Stimulated activated CD8-positive, alpha-beta memory T cell treated with anti-CD3 and anti-CD28 coated beads, Interleukin-2, amount 100 ng/mL, for 48 hours (primary cell): ENCODE data around the gene KRT80.

Experiments used
- DNase-seq, 2 donors: peaks; one replicate each; pipeline ENCODE4 v3.0.0-alpha.2; 2020; ENCODE audit warnings: low read depth in 2 of 2

Gene KRT80

DNA sequence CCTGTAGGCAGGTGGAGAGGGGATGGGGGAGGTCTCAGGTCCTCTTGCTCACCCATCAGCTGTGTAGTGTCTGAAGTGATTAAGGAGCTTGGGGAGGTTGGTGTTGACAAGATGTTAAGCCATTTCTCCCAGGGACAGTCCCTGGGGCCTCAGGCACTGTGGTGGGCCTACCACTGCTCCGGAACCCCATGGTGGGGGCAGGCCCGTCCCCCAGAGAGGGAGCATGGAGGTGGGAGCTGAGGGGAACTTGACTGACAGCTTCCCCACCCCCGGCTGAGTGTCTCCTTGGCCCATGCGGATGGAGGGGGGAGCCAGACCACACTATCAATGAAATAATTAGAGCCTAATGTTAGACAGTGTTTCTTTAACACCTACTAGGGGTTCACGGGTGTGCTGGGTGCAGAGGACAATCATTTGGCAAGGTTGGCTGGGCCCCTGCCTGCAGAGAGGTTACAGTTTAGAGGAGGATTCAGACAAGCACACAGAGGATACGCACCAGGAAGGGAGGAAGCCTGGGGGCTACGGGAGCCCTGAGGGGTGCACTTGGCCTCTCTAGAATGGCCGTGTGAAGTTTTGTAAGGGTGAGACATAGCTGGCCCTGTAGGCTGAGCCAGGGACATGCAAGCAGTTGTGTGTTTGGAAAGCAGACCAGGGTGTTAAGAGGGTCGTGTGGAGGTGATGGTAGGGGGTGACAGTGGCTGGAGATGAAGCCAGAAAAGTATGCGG, 19.3 kb upstream of the KRT80 start:
- DNase-seq = no peak

DNA sequence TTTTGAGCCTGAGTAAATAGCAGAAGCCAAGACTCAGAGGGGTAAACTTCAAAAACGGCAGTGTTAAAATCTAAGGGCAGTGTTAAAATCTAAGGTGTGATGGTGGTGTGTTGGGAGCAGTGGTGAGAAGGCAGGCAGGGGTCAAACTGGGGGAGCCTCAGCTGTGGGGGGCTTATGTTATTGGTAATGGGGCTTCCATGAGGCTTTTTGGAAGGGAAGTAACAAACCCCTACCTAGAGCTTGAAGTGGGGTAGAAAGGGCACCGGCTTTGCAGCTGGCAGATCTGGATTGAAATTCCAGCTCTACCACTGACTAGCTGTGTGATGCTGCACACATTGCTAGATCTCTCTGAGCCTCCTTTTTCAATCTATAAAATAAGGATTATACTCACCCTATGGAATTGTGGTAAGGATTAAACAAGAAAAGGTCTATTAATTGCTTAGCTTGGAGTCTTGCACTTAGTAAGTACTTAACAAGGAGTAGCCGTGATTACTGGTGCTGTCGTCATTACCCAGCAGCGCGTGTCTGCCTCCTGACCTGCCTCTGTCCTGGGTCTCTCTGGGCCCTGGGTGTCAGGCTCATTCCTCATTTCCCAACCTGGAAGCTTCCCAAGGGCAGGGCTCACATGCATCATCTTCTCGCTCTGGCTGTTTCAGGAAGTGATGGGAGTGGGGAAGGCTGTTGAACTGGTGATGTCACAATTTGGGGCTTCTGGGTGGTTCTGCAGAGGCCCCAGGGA, 18.5 kb upstream of the KRT80 start:
- DNase-seq = no peak

DNA sequence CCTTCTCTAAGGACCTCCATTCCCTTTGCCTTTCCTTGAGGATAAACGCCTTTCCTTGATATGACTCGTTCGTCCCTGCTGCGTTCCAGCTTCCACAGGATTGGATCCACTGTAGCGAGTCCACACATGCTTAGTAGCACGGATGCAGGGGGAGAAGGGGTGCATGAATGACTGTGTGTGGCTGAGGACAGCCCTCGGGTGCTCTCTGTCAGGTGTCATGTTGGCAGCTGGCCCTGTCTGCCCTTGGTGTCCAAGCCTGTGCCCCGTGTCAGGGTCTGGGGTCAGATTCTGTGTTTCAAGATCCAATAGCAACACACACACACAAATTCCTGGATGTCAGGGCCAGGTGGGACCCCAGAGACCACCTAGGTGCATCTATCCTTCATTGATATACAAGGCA, 17.5 kb upstream of the KRT80 start:
- DNase-seq = no peak

DNA sequence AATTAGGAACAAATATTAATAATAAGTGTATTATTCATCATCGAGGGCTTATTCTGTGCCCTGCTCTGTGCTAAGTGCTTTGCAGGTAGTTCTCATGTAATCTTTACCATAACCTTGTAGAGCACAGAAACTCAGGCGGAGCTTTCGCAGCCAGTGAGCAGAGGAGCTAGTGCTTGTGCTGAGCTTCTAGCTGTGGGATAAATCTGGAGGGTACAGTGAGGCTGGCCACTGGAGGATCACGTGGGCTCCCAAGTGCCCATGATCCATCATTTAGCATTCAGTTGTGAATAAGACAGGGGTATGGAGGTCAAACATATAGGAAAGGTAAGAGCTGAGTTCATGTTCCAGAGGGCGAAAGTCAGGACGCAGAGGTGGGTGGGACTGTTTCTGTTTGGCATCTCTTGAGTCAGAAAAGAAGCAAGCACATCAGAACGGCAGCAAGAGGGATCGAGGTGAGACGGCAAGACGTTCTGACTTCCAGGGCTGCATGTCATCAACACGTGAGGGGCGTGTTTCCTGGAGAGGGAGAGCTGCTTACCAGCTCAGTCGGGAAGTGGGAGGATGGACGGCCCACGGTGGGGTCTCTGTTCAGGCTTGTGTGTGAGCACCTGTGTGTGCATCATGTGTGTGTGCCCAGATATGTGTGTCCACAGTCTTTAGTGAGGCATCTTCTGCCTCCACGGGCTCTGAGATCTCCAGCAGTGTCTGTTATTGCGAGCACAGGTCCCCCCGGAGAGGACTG, 16.8 kb upstream of the KRT80 start:
- no peak for DNase-seq

DNA sequence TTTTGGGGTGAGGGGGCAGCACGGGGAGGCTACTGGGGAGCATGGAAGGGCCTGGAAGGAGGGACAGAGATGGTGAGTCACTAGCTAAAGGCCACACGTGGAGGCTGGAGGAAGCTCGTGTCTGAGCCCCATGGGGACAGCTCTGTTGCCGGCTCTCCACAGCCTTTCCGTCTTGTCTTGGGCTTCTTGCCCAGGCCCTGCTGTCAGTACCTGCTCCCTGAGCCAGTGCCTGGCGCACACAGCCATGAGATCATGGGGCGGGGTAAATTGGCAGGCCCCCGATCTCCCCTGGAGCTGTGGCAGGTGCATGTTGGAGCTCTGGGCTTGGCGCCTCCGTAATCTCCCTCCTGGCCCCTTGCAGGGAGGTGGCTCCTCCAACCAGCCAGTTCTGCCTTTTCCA, 16.1 kb upstream of the KRT80 start:
- DNase-seq = no peak

DNA sequence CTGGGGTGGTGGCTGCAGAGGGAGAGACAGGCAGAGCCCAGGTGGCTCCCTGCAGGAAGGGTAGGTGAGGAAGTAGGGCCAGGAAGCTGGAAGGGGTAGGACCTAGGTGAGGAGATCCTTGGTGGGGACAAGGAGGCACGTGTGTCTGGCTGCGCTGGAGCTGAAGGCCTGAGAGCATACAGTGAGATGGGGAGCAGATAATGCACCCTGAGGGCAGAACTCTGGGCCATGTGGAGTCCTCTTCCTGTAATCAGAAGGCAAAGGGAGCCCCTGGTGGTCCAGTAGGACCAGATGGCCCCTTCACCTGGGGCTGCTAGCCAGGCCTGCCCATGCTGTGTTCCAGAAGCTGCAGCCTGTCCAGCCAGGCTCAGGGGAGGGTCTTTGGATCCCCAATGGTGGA, 15.3 kb upstream of the KRT80 start:
- DNase-seq = no peak

DNA sequence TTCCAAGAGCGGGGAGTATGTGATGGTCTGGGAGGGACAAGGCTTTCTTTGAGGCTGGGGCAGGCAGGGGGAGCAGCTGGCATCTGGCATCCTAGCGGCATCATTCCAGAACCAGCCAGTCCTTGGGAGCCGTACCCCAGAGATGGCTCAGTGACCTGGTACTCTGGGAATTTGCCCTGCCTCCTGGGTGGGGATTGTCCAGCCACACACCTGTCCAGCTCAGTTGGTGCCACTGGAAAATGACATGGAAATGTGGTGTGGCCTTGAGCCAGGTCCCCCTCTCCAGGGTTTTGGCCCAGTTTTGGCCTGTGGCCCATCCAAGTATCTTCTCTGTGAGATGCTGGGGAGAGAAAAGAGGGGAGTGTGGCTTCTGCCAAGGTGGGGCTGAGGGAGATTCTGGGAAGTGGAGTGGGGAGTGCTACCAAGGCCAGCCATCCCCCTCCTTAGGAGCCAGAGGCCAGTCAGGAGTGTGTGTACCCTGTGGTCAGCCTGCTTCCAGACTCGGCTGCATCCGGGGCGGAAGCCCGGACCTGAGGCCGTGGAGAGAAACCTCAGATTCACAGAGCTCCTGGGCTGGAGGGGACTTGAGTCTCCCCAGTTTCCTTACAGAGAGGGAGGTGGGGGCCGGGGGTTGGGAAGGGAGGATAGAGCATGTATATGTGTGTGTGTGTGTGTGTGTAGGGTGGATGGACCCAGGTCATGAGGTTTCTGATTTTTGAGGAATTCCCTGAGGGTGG, 14.7 kb upstream of the KRT80 start:
- DNase-seq = no peak

DNA sequence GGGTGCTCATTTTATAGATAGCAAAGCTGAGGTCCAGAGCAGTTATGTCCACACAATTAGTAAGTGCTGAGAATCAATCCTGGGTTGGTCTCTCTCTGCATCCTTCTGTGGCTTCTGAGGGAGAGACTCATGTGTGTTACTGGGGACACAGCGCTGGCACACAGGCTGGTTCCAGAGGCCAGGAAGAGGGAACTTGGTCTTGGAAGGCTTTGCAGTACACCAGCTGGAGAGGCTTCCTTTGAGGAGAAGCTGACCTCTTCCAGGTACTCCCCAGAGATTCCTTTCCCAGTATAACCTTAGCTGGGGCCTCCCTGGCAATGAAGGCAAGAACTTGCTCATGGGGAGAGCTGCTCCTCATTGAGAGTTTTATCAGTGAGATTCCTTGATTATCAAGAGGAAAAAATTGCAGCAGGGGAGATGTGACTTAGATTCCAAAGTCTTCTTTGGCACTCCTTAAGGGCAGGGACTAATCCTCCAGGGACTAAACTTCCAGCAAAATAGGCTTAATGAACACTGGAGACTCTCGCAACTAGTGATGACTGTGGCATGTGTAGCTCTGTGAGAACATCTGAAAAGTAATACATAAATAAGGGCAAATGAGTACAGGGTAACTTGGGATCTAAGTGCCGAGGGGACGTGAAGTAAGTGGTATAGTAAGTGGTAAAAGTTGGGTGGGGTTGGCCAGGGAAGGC, 13.9 kb upstream of the KRT80 start:
- DNase-seq = no peak

DNA sequence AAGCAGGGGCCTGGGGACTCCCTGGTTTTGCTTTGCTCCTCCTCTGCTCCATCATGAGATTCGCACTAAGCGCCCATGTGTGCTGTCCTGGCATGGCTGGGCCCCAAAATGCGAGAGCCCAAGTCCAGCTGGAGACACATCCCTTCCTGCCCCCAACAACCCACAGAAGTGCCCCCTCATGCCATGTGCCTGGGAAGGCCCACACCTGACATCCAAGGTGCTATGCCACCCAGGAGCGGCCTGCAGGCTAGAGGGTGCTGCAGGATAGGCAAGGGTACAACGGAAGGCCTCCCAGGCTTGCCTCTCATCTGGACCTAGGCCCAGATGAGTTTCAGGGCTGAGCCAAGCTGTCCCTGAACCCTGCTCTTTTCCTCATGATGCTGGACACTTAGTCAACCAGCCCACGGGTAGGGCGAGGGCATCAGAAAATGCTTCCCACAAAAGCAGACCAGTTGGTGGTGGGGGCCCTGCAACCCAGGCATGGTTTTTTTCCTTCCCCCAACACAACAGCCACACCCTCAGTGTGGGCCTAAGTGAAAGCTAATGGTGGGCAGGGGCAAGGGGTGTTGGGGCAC, 13.2 kb upstream of the KRT80 start:
- no peak for DNase-seq

DNA sequence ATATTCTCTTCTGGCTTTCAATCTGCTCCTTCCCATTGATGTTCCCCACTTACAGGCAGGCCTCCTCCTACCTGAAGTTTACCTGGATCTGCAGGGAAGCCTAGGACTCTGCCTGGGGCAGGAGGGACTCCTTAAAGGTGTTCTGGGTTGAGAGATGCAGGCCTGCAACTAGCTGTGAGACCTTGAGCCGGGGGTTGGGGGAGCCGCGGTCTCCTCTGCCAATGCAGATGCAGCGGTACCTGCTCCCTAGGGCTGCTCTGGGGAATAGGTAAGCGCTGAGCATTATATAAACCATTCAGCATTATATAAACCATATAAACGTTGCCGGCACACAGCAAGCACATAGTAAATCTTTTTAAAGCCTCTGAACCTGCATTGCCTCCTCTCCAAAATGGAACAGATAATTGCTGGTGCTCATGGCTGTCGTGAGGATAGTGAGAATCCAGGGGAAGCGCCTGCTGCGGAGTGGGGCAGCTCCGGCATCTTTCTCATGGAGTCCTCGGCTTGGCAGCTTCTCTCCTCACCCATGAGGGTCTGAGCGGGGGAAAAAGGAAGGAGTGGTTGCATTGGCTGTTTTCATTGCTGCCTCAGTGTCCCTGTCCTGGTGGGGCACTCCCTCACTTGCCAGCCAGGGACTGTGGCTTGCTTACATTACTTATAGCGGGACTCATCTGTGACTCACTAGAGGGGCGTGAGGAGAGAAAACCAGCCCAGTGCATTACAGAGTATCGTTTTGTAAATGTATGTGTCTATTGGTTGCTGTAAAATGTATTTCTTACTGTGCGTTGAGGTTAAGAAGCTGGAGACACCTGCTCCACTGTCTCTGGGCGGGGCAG, 12.5 kb upstream of the KRT80 start:
- no peak for DNase-seq

DNA sequence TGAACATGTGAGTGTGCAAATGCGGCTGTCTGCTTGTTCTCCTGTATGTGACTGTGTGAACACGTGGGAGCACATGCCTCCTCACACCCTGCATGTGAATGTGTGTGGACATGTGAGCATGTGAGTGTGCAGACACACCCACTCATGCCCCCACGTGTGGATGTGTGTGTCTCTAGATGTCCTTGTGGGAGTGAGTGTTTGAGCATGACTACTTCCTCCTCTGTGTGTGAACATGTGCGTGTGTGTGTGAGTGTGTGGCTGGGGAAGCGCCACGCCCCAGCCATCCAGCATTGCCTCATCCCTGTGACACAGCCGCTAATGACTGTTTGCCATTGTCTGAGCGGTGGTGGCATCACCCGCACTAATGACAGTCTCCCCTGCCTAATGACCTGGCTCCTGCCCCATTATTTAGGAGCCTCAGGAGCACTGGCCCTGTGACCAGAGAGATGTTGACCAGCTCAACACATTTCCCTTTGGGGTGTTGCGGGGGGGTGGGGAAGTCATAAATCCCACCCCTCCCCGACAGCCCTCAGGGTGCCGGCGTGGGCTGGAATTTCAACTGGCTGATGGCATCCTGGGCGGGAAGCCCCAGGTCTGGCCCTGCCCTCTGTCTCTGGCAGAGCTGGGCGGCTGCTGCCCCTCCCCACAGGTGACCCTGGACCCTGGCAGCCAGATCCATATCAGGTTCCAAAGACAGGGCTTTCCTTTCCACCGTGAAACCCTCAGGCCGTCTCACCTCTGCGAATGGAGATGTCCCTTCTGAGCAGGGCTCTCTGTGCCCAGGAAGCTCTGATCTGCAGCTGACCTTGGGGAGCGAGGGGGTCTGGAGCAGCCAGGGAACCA, 11.5 kb upstream of the KRT80 start:
- no peak for DNase-seq

DNA sequence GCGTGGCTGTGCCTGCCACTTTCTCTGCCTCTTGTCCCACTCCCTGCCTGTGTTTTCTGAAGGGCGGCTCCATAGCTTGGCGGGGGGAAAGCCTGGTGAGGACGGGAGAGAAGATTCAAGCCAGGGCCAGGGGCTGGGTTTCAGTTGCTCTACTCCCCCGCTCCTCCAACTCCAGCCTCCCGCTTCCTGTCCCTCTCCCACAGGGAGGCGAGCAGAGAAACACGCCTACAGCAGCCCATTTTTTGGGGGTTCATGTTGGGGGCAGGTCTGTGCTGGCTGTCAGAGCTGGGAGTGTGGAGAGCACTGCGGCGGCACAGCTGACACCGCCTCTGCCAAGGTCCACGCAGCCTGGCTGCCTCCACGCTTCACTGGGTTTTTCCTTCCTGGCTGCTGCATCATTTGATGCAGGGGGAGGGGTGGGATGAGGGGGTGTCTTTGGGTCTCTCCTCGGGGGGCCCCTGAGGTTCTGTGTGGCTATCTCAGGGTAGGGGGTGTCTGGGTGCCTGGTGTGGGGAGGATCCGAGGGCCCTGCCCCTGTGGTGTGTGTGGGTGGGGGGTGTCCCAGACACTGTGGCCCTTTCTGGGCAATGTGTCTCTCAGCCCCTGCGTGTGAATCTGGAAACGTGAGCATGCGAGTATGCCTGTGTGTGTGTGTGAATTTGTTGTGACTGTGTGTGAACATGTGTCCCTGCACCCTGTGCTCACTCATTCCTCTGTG, 10.7 kb upstream of the KRT80 start:
- no peak for DNase-seq

DNA sequence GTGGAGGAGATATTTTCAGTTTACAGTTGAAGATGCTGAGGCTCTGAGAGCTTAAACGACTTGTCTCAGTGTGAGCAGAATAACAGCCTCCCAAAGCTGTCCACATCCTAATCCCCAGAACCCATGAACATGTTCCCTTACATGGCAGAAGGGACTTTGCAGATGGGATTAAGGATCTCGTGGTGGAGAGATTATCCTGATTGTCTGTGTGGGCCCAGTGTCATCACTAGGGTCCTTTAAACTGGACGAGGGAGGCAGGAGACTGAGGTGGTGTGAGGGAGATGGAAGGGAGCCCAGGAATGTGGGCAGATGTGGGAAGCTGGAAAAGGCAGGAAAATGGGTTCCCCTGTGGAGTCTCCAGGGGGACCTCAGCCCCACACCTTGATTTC, 9.6 kb upstream of the KRT80 start:
- DNase-seq = no peak

DNA sequence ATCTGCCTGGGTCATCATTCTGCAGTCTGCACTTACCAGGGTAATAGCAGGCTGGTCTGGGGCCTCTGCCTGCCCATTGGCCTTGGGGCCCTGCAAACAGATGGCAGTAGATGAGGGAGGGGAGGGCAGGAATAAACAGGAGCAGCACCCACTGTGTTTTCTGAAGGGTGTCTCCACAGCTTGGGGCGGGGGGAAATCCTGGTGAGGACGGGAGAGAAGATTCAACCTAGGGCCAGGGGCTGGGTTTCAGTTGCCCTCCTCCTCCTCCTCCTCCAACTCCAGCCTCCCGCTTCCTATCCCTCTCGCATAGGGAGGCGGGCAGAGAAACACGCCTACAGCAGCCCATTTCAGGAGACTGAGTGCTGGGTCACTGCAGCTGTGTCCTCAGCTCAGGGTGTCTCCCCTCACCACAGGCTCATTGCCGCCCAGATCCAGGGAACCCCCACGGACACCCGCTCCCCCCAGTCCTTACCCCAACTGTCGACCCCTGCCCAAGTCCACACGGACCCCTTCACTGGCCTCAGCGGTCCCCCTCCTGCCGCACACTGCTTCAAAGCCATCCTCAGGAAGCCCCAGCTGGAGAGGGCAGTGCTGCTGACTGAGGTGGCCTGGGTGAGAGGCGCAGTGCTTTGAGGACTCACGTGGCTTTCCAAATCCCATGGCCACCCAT, 9.1 kb upstream of the KRT80 start:
- no peak for DNase-seq

DNA sequence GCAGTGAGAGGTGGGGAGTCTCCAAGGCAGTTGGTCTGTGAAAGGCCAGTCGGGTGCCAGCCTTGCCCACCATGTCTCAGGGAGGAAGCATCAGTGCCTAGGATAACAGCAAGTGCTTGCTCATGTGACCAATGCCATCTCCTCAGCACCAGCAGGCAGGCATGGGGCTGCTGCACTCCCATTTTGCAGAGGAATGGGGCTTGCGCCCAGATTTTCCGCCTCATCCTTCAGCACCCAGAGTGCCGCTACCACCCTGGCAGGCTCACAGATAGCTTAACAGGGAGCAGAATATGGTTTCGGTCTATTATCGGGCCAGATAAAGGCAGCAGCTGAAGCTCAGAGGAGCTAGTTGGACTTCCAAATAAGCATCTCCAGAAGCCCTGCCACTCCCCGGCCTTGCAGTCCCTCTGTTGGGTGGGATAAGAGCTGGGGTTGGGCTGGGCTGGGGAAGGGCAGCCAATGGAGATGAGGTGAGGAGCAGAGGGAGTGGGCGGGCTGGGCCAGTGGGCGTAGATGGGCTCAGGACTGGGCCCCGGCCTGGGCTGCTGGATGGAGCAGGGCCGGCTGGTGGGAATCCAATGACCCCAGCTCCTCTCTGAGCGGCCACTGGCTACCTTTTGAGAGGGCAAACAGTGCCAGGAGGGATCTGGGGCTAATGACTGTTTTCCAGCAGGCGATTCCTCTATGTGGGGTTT, 8.4 kb upstream of the KRT80 start:
- DNase-seq = no peak

DNA sequence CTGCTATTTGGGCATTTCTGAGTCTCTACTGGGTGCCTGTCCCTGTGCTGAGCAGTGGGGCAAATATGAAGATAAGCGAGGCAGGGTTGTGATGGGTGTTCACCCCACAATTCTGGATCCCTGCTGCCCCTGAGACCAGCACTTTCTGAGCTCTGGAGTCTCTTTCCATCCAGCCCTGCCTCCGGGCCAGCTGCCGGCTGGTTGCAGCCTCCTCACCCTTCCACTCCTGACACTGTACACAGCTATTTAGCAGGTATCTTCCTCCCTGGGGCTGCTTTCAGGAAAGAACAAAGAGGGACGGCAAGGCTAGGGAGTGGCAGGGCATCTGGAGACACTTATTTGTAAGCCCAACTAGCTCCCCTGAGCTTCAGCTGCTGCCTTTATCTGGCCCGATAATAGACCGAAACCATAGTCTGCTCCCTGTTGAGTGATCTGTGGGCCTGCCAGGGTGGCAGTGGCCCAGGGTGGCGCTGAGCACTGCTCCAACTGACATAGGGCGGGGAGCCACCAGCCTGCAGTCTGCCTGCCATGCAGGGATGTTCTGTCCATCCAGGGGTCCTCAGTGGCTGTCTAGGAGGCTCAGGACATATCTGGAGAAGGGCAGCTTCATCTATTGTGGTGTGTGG, 7.6 kb upstream of the KRT80 start:
- no peak for DNase-seq
